ENCODE measurements around the gene IFT25.
"Not testable (repeated sequence)": the region's sequence is repeated elsewhere in the genome, so short reads cannot be mapped to it uniquely, and the experiment has no call there.

IFT25 gene

GRCh38 chr1:53945433-53946251, at the start of gene IFT25:
Gene IFT25 (minus strand): TSS chr1:53945699. CDS start chr1:53940082, 5,617 bp downstream.
- Histone ChIP-seq H3K4me1 (ENCODE audit: control insufficient read depth in 1 of 2, insufficient read depth in 2 of 2, low read length in 2 of 2) (peaks cover 13 to 16% of the 10 kb centered on the region in 2 donors), H3K27me3 (ENCODE audit: control insufficient read depth in 1 of 2, insufficient read depth in 2 of 2, low read length in 2 of 2) (no peaks in the 10 kb centered on the region), H3K9me3 (ENCODE audit: control insufficient read depth in 1 of 2, low read length in 2 of 2) (no peaks in the 10 kb centered on the region), H3K27ac (ENCODE audit: low read depth, low read length) (peak within 1 kb of the TSS; percentile 81), H3K9ac (ENCODE audit: low read depth in 1 of 2, low read length in 2 of 2) (peak within 1 kb of the TSS; percentile 80 to 85), H3K36me3 (ENCODE audit: control insufficient read depth in 1 of 2, insufficient read depth in 2 of 2, low read length in 2 of 2) (no peaks in the 10 kb centered on the region), H3K4me3 (ENCODE audit: low read depth in 1 of 2, low read length in 2 of 2) (peak within 1 kb of the TSS; percentile 84 to 93)

- H3K4me1 ChIP-seq (ENCODE audit: control insufficient read depth in 1 of 2, insufficient read depth in 2 of 2, low read length in 2 of 2); H3K27ac ChIP-seq (ENCODE audit: low read depth, low read length); H3K9ac ChIP-seq (ENCODE audit: low read depth in 1 of 2, low read length in 2 of 2); H3K27me3 ChIP-seq (ENCODE audit: control insufficient read depth in 1 of 2, insufficient read depth in 2 of 2, low read length in 2 of 2); H3K4me3 ChIP-seq (ENCODE audit: low read depth in 1 of 2, low read length in 2 of 2); H3K9me3 ChIP-seq (ENCODE audit: control insufficient read depth in 1 of 2, low read length in 2 of 2); H3K36me3 ChIP-seq (ENCODE audit: control insufficient read depth in 1 of 2, insufficient read depth in 2 of 2, low read length in 2 of 2): not testable (repeated sequence)
These were observed 49.0 kb upstream of the IFT25 start for GRCh38 chr1:53994516-53994915.

- Histone ChIP-seq H3K9me3 (ENCODE audit: control insufficient read depth in 1 of 2, low read length in 2 of 2) (no peaks in the 10 kb centered on the region), H3K36me3 (ENCODE audit: control insufficient read depth in 1 of 2, insufficient read depth in 2 of 2, low read length in 2 of 2) (no peaks in the 10 kb centered on the region), H3K9ac (ENCODE audit: low read depth in 1 of 2, low read length in 2 of 2) (no peak overlapping the region), H3K27me3 (ENCODE audit: control insufficient read depth in 1 of 2, insufficient read depth in 2 of 2, low read length in 2 of 2) (no peaks in the 10 kb centered on the region), H3K4me3 (ENCODE audit: low read depth in 1 of 2, low read length in 2 of 2) (no peak overlapping the region), H3K27ac (ENCODE audit: low read depth, low read length) (no peak overlapping the region), H3K4me1 (ENCODE audit: control insufficient read depth in 1 of 2, insufficient read depth in 2 of 2, low read length in 2 of 2) (no peaks in the 10 kb centered on the region)
These were observed 46.8 kb upstream of the IFT25 start for GRCh38 chr1:53992085-53992874.

- no peaks in the 10 kb centered on the region for H3K27me3 ChIP-seq (ENCODE audit: control insufficient read depth in 1 of 2, insufficient read depth in 2 of 2, low read length in 2 of 2)
- no peaks in the 10 kb centered on the region for H3K36me3 ChIP-seq (ENCODE audit: control insufficient read depth in 1 of 2, insufficient read depth in 2 of 2, low read length in 2 of 2)
- peaks cover 0 to 2% of the 10 kb centered on the region in 2 donors for H3K4me1 ChIP-seq (ENCODE audit: control insufficient read depth in 1 of 2, insufficient read depth in 2 of 2, low read length in 2 of 2)
- no peaks in the 10 kb centered on the region for H3K9me3 ChIP-seq (ENCODE audit: control insufficient read depth in 1 of 2, low read length in 2 of 2)
- no peak overlapping the region for H3K4me3 ChIP-seq (ENCODE audit: low read depth in 1 of 2, low read length in 2 of 2)
- H3K27ac ChIP-seq (ENCODE audit: low read depth, low read length), result no peak overlapping the region
- no peak overlapping the region for H3K9ac ChIP-seq (ENCODE audit: low read depth in 1 of 2, low read length in 2 of 2)
These were observed 42.4 kb upstream of the IFT25 start for GRCh38 chr1:53987880-53988279.

- Histone ChIP-seq H3K9me3 (ENCODE audit: control insufficient read depth in 1 of 2, low read length in 2 of 2) (no peaks in the 10 kb centered on the region), H3K27me3 (ENCODE audit: control insufficient read depth in 1 of 2, insufficient read depth in 2 of 2, low read length in 2 of 2) (no peaks in the 10 kb centered on the region), H3K27ac (ENCODE audit: low read depth, low read length) (no peak overlapping the region), H3K4me3 (ENCODE audit: low read depth in 1 of 2, low read length in 2 of 2) (no peak overlapping the region), H3K4me1 (ENCODE audit: control insufficient read depth in 1 of 2, insufficient read depth in 2 of 2, low read length in 2 of 2) (peaks cover 0 to 8% of the 10 kb centered on the region in 2 donors), H3K9ac (ENCODE audit: low read depth in 1 of 2, low read length in 2 of 2) (no peak overlapping the region), H3K36me3 (ENCODE audit: control insufficient read depth in 1 of 2, insufficient read depth in 2 of 2, low read length in 2 of 2) (no peaks in the 10 kb centered on the region)
These were observed 41.0 kb upstream of the IFT25 start for GRCh38 chr1:53986458-53986857.

GRCh38 chr1:53984726-53985125, 39.2 kb upstream of the IFT25 start:
- Histone ChIP-seq H3K9ac (ENCODE audit: low read depth in 1 of 2, low read length in 2 of 2) (no peak overlapping the region), H3K36me3 (ENCODE audit: control insufficient read depth in 1 of 2, insufficient read depth in 2 of 2, low read length in 2 of 2) (no peaks in the 10 kb centered on the region), H3K9me3 (ENCODE audit: control insufficient read depth in 1 of 2, low read length in 2 of 2) (no peaks in the 10 kb centered on the region), H3K4me1 (ENCODE audit: control insufficient read depth in 1 of 2, insufficient read depth in 2 of 2, low read length in 2 of 2) (peaks cover 0 to 8% of the 10 kb centered on the region in 2 donors), H3K27ac (ENCODE audit: low read depth, low read length) (no peak overlapping the region), H3K4me3 (ENCODE audit: low read depth in 1 of 2, low read length in 2 of 2) (no peak overlapping the region), H3K27me3 (ENCODE audit: control insufficient read depth in 1 of 2, insufficient read depth in 2 of 2, low read length in 2 of 2) (no peaks in the 10 kb centered on the region)

GRCh38 chr1:53982763-53983104, 37.2 kb upstream of the IFT25 start:
- H3K36me3 ChIP-seq (ENCODE audit: control insufficient read depth in 1 of 2, insufficient read depth in 2 of 2, low read length in 2 of 2), result no peaks in the 10 kb centered on the region
- peak overlapping the region; percentile 63 to 69 for H3K4me3 ChIP-seq (ENCODE audit: low read depth in 1 of 2, low read length in 2 of 2)
- H3K27ac ChIP-seq (ENCODE audit: low read depth, low read length), result no peak overlapping the region

GRCh38 chr1:53982034-53982762, 36.7 kb upstream of the IFT25 start:
- Histone ChIP-seq H3K27ac (ENCODE audit: low read depth, low read length) (no peak overlapping the region), H3K27me3 (ENCODE audit: control insufficient read depth in 1 of 2, insufficient read depth in 2 of 2, low read length in 2 of 2) (no peaks in the 10 kb centered on the region), H3K9ac (ENCODE audit: low read depth in 1 of 2, low read length in 2 of 2) (peak overlapping the region in 1 of 2 donors; percentile 34), H3K4me3 (ENCODE audit: low read depth in 1 of 2, low read length in 2 of 2) (peak overlapping the region; percentile 63 to 69), H3K4me1 (ENCODE audit: control insufficient read depth in 1 of 2, insufficient read depth in 2 of 2, low read length in 2 of 2) (peaks cover 0 to 8% of the 10 kb centered on the region in 2 donors), H3K9me3 (ENCODE audit: control insufficient read depth in 1 of 2, low read length in 2 of 2) (no peaks in the 10 kb centered on the region), H3K36me3 (ENCODE audit: control insufficient read depth in 1 of 2, insufficient read depth in 2 of 2, low read length in 2 of 2) (no peaks in the 10 kb centered on the region)

More at GRCh38 chr1:53982763-53983104, 37.2 kb upstream of the IFT25 start:
- Histone ChIP-seq H3K9ac (ENCODE audit: low read depth in 1 of 2, low read length in 2 of 2) (peak overlapping the region in 1 of 2 donors; percentile 34), H3K4me1 (ENCODE audit: control insufficient read depth in 1 of 2, insufficient read depth in 2 of 2, low read length in 2 of 2) (peaks cover 0 to 8% of the 10 kb centered on the region in 2 donors), H3K27me3 (ENCODE audit: control insufficient read depth in 1 of 2, insufficient read depth in 2 of 2, low read length in 2 of 2) (no peaks in the 10 kb centered on the region), H3K9me3 (ENCODE audit: control insufficient read depth in 1 of 2, low read length in 2 of 2) (no peaks in the 10 kb centered on the region)

- Histone ChIP-seq H3K27ac (ENCODE audit: low read depth, low read length) (no peak overlapping the region), H3K27me3 (ENCODE audit: control insufficient read depth in 1 of 2, insufficient read depth in 2 of 2, low read length in 2 of 2) (no peaks in the 10 kb centered on the region), H3K4me1 (ENCODE audit: control insufficient read depth in 1 of 2, insufficient read depth in 2 of 2, low read length in 2 of 2) (peaks cover 0 to 8% of the 10 kb centered on the region in 2 donors), H3K9me3 (ENCODE audit: control insufficient read depth in 1 of 2, low read length in 2 of 2) (no peaks in the 10 kb centered on the region), H3K9ac (ENCODE audit: low read depth in 1 of 2, low read length in 2 of 2) (no peak overlapping the region), H3K36me3 (ENCODE audit: control insufficient read depth in 1 of 2, insufficient read depth in 2 of 2, low read length in 2 of 2) (no peaks in the 10 kb centered on the region), H3K4me3 (ENCODE audit: low read depth in 1 of 2, low read length in 2 of 2) (no peak overlapping the region)
These were observed 35.7 kb upstream of the IFT25 start for GRCh38 chr1:53981220-53981619.

Measured in duodenal mucosa (tissue), 2 donors.